IPS-18c (cell line): ENCODE measurements around the gene IRAG1.

Experiments used
- H3K4me3 ChIP-seq: 2 replicates; pipeline ENCODE4 v1.7.0; 2013; ENCODE audit warnings: low read depth, mild to moderate bottlenecking, low read length, moderate library complexity; ENCODE audit not compliant: insufficient read depth
- H3K9me3 ChIP-seq: one replicate; pipeline ENCODE4 v1.6.1; 2013; ENCODE audit warnings: mild to moderate bottlenecking, low read length, moderate library complexity; ENCODE audit not compliant: control insufficient read depth, insufficient read depth

The IRAG1 gene

GRCh38 chr11:10693509-10694081 lies at the start of gene IRAG1:
Gene IRAG1, minus strand, starts transcription at chr11:10693755. Its CDS starts 153 bp downstream, at chr11:10693602.
- Histone ChIP-seq H3K4me3 (no peak within 1 kb of the TSS), H3K9me3 (no peaks in the 10 kb centered on the region)

GRCh38 chr11:10742460-10743208 lies 49.1 kb upstream of the IRAG1 start:
- Histone ChIP-seq H3K4me3 (no peak overlapping the region), H3K9me3 (no peaks in the 10 kb centered on the region)

- H3K4me3 ChIP-seq, result peak overlapping the region; percentile 41
- H3K9me3 ChIP-seq, result no peaks in the 10 kb centered on the region
These were observed 42.2 kb upstream of the IRAG1 start for GRCh38 chr11:10735481-10736475.

- no peak overlapping the region for H3K4me3 ChIP-seq
- H3K9me3 ChIP-seq, result no peaks in the 10 kb centered on the region
These were observed 37.6 kb upstream of the IRAG1 start for GRCh38 chr11:10731064-10731680.

GRCh38 chr11:10730151-10730550 lies 36.6 kb upstream of the IRAG1 start:
- Histone ChIP-seq H3K4me3 (no peak overlapping the region), H3K9me3 (no peaks in the 10 kb centered on the region)

GRCh38 chr11:10728789-10729472 lies 35.4 kb upstream of the IRAG1 start:
- H3K4me3 ChIP-seq, result peak overlapping the region; percentile 55; the same call in 1 of the 2 replicates
- no peaks in the 10 kb centered on the region for H3K9me3 ChIP-seq

- no peak overlapping the region for H3K4me3 ChIP-seq
- H3K9me3 ChIP-seq, result no peaks in the 10 kb centered on the region
These were observed 34.6 kb upstream of the IRAG1 start for GRCh38 chr11:10728154-10728553.

GRCh38 chr11:10727146-10727851 lies 33.7 kb upstream of the IRAG1 start:
- H3K4me3 ChIP-seq, result no peak overlapping the region
- H3K9me3 ChIP-seq, result no peaks in the 10 kb centered on the region

GRCh38 chr11:10725907-10726253 lies 32.3 kb upstream of the IRAG1 start:
- Histone ChIP-seq H3K9me3 (no peaks in the 10 kb centered on the region), H3K4me3 (no peak overlapping the region)

- Histone ChIP-seq H3K9me3 (no peaks in the 10 kb centered on the region), H3K4me3 (no peak overlapping the region)
These were observed 31.8 kb upstream of the IRAG1 start for GRCh38 chr11:10725114-10725906.

- no peak overlapping the region for H3K4me3 ChIP-seq
These were observed 28.8 kb upstream of the IRAG1 start for GRCh38 chr11:10722307-10722706.

GRCh38 chr11:10720881-10721376 lies 27.4 kb upstream of the IRAG1 start:
- Histone ChIP-seq H3K9me3 (no peaks in the 10 kb centered on the region), H3K4me3 (no peak overlapping the region)

More at GRCh38 chr11:10722307-10722706, 28.8 kb upstream of the IRAG1 start:
- H3K9me3 ChIP-seq, result no peaks in the 10 kb centered on the region

- Histone ChIP-seq H3K9me3 (no peaks in the 10 kb centered on the region), H3K4me3 (no peak overlapping the region)
These were observed 26.1 kb upstream of the IRAG1 start for GRCh38 chr11:10719616-10720015.

- Histone ChIP-seq H3K9me3 (no peaks in the 10 kb centered on the region), H3K4me3 (no peak overlapping the region)
These were observed 23.1 kb upstream of the IRAG1 start for GRCh38 chr11:10716543-10717259.

GRCh38 chr11:10716122-10716521 lies 22.6 kb upstream of the IRAG1 start:
- Histone ChIP-seq H3K4me3 (no peak overlapping the region), H3K9me3 (no peaks in the 10 kb centered on the region)
